ENCODE data around the gene CDCA8. TPM values are rescaled to one million over a fixed set of nuclear protein-coding genes. Genes with fewer than 3 reads are reported as not detected.

CDCA8 gene
- total RNA-seq, 1 experiment from 2014 or later: 3.3 TPM

DNA sequence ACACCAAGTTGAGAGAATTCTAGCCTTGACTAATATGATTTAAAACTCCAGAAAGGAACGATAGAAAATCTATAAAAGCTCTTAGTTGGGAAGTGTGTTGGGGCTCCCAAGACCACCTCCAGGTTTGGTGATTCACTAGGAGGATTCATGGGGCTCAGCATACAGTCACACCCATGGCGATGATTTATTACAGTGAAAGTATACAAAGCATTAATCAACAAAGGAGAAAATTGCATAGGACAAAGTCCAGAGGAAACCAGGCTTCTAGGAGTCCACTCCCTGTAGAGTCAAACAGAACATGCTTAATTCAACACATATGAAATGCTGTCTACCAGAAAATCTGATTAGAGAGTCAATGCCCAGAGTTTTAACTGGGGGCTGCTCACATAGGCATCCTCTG is 4.8 kb downstream of the CDCA8 start:
- in situ Hi-C loops (cut with HindIII; ENCODE audit: low pct_unique_long_range_greater_than_20kb, low sequenced_read_pairs): loop anchor here (25.0 kb wide), 1 partner anchor 110 kb away; the partner anchor contains the start of gene GNL2
- DNase-seq (ENCODE audit: low read depth, low spot score): no peak

DNA sequence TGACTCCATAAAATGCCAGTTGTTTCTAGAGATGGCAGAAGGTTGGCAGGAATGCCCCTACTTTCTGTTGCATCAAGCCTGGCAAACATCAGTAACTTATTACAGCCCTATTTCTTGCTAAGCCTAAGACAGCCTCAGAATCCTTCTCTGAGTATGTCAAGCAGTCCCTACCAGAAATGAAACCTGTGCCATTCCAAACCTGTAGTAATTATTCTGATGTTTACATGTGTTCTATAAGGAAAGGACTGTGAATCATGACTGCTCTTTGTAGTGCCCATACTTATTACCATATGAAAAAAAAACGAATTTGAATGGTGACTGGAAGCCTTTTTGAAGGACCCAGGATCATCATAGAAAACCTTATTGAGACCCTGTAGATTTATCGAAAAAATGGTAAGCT is 5.4 kb downstream of the CDCA8 start:
- no peak for DNase-seq (ENCODE audit: low read depth, low spot score)
- in situ Hi-C loops (cut with HindIII; ENCODE audit: low pct_unique_long_range_greater_than_20kb, low sequenced_read_pairs): loop anchor here (25.0 kb wide), 1 partner anchor 110 kb away; the partner anchor contains the start of gene GNL2

DNA sequence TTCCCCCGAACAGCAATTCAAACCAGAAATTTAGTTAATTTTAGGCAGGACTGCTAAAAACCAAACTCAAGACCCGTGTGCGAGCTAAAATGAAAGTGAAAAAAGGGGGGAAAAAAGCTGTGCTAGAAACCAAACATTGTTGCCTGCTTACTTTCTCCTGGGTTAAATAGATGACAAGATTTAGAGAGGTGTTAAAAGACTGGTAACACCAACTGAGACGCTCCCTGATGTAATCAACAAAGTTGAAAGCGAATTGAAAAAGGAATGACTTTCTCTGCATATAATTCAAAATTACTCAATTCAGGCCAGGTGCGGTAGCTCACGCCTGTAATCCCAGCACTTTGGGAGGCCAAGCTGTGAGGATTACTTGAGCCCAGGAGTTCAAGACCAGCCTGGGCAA is 6.8 kb downstream of the CDCA8 start:
- in situ Hi-C loops (cut with HindIII; ENCODE audit: low pct_unique_long_range_greater_than_20kb, low sequenced_read_pairs): loop anchor here (25.0 kb wide), 1 partner anchor 112 kb away; the partner anchor contains the start of gene GNL2
- DNase-seq (ENCODE audit: low read depth, low spot score): no peak

DNA sequence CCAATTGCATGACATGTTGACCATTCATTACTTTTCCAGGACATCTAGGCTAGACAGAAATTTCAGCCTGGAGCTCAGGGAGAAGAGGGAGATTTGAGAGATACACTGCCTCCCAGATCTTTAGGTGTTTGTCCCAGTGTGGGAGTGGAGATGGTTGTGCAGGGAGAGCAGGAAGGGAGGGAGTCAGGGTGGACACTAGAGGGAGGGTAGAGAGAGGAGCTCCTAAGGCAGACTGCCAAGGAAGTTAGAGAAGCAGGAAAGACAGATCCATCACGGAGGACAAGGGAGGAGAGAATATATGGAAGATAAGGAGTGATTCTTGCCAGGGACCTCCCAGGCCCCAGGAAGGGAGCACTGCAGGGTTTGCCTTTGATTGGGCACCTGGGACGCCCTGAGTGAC is 8.7 kb downstream of the CDCA8 start:
- DNase-seq (ENCODE audit: low read depth, low spot score): no peak
- in situ Hi-C loops (cut with HindIII; ENCODE audit: low pct_unique_long_range_greater_than_20kb, low sequenced_read_pairs): no loop called here

DNA sequence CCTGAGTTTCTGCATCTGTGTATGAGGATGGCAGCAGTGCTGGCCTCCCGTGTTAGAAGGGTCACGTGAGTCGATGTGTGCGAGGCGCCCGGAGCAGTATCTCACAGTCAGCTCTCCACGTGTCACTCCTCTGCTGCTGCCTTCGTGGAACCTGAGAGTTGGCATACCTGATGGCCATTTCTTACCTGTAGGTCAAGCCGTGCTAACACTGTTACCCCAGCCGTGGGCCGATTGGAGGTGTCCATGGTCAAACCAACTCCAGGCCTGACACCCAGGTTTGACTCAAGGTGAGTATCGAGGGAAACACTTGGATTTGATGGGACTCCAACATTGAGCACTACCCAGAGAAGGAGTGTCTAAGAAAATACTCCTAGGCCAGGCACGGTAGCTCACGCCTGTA is 10.7 kb downstream of the CDCA8 start:
- DNase-seq (ENCODE audit: low read depth, low spot score): no peak
- in situ Hi-C loops (cut with HindIII; ENCODE audit: low pct_unique_long_range_greater_than_20kb, low sequenced_read_pairs): no loop called here

DNA sequence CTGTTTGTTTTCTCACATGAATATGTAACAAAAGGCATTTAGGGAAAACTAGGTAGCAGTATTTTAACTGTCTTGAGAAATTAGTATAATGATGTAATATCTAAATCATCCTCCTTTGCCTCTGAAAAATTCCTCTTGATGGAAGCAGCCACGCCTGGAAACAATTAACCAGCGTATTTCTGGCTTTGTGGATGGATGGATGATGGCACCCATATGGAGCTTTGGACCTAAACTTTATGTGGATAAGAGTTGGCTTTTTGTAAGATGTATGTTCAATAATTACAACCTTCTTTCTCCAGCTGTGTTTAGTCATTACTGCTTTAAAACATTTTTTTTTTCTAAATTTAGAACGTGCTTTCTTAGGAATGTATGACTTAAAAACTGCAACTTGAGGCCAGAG is 12.7 kb downstream of the CDCA8 start:
- no peak for DNase-seq (ENCODE audit: low read depth, low spot score)
- in situ Hi-C loops (cut with HindIII; ENCODE audit: low pct_unique_long_range_greater_than_20kb, low sequenced_read_pairs): no loop called here

DNA sequence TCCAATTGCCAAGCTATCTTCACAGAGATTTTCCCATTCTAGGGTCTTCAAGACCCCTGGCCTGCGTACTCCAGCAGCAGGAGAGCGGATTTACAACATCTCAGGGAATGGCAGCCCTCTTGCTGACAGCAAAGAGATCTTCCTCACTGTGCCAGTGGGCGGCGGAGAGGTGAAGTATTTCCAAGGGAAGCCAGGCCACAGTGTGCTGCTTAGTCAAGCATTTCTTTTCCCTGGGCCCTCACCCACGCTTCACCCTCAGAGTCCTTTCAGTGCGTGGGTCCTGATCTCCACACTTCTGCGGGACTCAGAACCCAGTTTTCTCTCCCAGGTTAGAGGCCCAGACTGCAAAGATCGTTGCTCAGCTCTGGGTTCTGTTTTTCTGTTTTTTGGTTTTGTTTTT is 13.1 kb downstream of the CDCA8 start:
- in situ Hi-C loops (cut with HindIII; ENCODE audit: low pct_unique_long_range_greater_than_20kb, low sequenced_read_pairs): no loop called here
- DNase-seq (ENCODE audit: low read depth, low spot score): no peak

DNA sequence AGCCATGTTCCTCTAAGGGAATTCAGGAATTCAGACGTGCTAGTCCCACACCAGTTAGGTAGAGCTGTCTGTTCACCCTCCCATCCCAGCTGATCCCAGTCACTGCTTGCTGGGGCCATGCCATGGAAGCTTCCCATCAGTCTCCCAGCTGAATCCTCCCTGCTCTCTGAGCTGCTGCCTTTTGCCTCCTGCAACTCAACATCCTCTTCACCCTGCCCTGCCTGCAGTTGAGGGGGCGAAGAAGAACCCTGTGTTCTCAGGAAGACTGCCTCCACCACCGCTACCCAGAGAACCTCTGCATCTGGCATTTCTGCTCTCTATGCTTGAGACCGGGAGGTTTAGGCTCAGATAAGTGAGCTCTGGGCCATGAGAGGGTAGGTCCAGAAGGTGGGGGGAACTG is 16.2 kb downstream of the CDCA8 start:
- in situ Hi-C loops (cut with HindIII; ENCODE audit: low pct_unique_long_range_greater_than_20kb, low sequenced_read_pairs): no loop called here

DNA sequence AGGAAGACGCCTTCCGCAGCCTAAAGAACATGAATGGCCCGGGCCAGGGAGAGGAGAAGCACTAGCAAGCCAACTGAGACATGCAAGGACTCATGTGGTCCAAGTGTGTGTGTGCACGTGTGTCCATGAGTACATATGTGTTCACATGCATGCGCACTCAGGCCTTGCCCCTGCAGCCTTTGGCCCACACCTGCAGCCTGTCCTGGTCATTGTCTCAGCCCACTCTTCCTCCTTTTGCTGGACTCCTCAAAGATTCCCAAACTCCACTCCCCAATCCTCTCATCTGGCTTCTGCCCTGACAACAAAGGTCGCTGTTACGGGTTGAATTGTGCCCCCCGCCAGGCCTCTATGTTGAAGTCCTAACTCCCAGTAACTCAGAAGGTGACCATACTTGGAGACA is 21.9 kb downstream of the CDCA8 start:
- no peak for DNase-seq (ENCODE audit: low read depth, low spot score)
- in situ Hi-C loops (cut with HindIII; ENCODE audit: low pct_unique_long_range_greater_than_20kb, low sequenced_read_pairs): no loop called here

More for the DNA sequence above, 16.2 kb downstream of the CDCA8 start:
- no peak for DNase-seq (ENCODE audit: low read depth, low spot score)

DNA sequence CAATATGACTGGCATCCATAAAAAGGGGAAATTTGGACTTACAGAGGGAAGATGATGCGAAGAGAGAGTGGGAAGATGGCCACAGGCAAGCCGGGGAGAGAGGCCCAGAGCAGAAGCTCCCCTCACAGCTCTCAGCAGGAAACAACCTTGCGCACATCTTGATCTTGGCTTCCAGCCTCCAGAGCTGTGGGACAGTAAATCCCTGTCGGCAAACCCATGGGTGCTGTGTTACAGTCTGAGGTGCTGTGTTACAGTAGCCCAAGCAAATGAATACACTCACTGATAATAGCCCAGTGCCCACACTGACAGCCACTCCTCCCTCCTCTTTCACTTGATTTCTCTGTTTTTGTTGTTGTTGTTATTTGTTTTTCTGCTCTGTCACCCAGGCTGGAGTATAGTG is 22.4 kb downstream of the CDCA8 start:
- DNase-seq (ENCODE audit: low read depth, low spot score): no peak
- in situ Hi-C loops (cut with HindIII; ENCODE audit: low pct_unique_long_range_greater_than_20kb, low sequenced_read_pairs): no loop called here

DNA sequence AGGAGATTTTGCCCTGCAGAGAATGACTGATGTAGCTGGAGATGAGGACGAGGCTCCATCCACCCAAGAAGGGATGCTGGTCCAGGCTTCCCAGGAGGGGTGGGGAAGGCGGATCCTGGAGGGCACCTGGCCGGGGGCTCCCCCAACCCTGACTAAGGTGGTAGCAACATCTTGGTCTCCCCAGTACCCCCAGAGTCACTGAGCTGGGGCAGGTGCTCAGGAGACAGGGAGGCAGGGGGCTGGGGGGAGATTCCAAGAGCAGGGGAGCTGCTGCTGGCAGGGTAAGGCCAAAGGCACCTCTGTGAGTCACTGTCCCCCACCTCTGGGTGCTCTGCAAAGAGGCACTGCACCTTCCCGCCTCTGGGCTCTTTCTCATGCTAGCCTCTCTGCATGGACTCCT is 24.0 kb downstream of the CDCA8 start:
- DNase-seq (ENCODE audit: low read depth, low spot score): no peak
- in situ Hi-C loops (cut with HindIII; ENCODE audit: low pct_unique_long_range_greater_than_20kb, low sequenced_read_pairs): no loop called here

DNA sequence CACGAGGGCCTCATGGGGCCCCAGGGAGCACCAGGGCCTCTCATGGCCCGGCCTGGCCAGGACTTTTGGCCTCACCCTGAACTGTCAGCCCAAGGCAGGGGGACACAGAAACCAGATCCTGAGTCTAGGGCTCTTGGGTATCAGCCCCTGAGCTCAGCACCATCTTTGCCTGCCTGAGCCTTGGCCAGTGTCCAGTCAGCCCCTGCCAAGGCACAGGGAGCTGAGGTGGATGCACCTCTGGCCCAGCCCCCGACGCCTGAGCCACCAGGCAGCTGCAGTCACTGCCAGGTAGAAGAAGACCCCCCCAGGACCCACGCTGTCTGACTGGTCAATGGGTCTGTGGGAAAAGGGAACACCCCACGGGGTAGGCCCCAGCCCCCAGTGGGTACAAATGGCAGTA is 25.3 kb downstream of the CDCA8 start:
- in situ Hi-C loops (cut with HindIII; ENCODE audit: low pct_unique_long_range_greater_than_20kb, low sequenced_read_pairs): no loop called here

DNA sequence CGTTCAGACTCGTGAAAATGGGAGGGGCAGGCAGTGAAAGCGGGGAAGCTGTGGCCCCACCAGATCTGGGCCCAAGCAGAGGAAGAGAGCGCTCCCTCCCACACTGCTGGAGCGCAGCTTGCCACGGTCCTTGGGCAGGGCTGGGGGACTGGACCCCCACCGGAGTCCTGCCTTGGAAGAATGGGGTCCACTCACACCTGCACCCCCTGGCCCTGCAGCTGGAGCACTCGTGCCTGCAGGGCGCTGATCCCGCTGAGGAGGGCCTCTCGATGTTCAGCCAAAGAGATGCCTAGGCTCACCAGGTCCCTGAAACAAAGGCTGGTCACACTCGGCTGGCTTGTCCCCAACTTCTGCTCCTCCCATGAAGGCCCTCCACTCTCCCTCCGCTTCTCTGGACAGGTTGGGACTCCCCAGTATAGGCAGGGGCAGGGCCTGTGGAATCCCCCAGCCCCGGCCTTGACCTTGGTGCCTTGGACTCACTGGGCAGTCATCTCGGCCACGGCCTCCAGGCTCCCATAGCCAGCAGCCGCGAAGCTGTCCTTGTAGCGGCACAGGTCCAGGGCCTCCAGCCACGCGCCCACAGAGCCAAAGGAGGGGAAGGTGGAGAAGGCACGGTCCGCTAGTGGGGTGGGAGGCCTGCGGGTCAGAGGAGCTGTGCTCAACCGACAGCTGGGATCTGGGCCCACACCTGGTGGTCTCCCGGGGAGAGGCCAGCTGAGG is 26.0 kb downstream of the CDCA8 start:
- in situ Hi-C loops (cut with HindIII; ENCODE audit: low pct_unique_long_range_greater_than_20kb, low sequenced_read_pairs): no loop called here
- DNase-seq (ENCODE audit: low read depth, low spot score): no peak

More for the DNA sequence above, 25.3 kb downstream of the CDCA8 start:
- DNase-seq (ENCODE audit: low read depth, low spot score): no peak

DNA sequence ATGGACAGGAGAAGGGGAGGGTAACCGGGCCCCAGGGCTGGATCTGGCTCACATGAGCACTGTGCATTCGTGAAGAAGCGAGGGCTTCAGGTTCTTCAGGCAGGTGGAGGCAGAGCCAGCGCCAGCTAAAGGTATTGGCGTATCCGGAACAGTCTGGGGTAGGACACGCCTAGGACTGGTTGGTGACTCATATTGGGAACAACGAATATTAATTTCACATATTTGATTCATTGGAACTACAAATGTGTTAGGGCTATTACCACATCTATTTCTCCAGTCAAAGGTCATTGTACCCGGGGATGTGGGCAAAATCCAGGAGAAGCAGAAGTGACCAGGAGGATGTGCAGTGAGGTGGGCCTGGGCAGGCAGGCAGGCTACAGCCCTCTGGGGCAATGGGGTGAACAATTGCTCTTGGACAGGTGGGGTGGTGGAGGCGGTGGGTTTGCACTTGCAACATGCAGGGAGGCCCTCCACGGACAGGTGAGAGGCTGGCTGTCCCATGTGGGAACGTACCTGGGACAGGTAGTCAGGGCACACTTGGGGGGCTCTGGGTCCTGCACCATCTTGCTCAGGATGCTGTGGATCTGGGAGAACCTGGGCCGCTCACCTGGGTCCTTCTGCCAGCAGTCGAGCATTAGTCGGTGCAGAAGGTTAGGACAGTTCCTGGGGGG is 26.7 kb downstream of the CDCA8 start:
- in situ Hi-C loops (cut with HindIII; ENCODE audit: low pct_unique_long_range_greater_than_20kb, low sequenced_read_pairs): no loop called here
- DNase-seq (ENCODE audit: low read depth, low spot score): no peak

DNA sequence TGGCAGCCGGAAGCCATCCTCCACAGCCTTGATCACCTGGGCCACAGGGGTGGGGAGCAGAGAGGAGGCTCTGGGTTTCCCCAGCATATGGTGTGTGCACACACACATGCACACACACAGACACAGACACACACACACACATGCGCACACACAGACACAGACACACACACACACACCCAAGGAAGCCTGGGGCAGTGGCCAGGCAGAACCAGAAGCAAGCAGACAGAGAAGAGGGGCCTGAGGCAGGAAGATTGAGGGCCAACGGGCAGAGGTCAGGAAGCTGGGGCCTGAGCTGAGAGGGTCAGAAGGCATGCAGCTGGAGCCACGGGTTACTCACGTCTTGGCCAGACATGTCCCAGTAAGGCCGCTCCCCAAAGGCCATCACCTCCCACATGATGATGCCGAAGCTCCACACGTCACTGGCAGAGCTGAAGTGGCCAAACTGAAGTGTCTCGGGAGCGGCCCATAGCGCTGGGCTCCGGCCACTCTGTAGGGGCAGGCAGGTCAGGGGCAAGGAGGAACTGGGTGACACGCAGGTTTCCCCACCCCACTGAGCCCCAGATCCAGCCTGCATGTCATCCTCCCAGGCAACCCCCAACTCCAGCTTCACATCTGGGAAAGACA is 27.4 kb downstream of the CDCA8 start:
- in situ Hi-C loops (cut with HindIII; ENCODE audit: low pct_unique_long_range_greater_than_20kb, low sequenced_read_pairs): no loop called here
- DNase-seq (ENCODE audit: low read depth, low spot score): no peak

DNA sequence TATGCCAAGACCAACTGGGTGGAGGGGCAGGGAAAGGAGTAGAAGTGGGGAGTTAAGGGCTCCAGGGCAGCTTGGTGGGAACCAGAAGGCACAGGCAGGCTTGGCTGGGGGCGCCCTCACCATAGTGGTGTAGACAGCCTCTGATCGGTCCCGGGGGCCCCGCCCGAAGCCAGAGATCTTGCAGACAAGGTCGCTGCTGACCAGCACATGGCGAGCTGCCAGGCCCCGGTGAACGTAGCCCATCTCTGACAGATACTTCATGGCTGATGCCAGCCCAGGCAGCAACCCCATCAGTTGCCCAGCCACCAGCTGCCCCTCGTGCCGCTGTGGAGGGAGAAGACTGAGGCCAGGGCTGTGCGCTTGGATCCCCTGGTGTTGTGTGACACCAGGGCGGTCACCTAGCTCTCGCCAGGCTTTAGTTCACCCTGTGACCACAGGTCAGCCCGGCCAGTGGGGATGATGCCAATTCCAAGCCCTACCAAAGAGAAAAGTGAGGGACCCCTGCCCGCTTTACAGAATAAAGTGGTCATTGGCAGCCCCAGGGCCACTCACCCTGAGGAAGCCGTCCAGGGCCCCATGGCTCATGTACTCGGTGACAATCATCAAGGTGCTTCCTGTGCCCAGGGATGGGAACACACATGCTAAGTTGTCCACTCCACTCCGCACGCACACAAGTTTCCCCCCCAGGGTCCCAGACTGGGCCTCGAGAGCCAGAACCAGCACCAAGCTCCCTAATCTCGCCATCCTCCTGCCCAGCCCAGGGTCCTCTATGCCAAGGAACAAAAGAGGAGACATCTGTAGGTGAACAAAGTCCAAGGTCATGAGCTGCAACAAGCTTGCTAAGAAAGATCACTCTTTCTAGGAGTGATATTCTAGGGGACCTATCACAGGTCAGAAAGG is 28.2 kb downstream of the CDCA8 start:
- DNase-seq (ENCODE audit: low read depth, low spot score): no peak
- in situ Hi-C loops (cut with HindIII; ENCODE audit: low pct_unique_long_range_greater_than_20kb, low sequenced_read_pairs): no loop called here

DNA sequence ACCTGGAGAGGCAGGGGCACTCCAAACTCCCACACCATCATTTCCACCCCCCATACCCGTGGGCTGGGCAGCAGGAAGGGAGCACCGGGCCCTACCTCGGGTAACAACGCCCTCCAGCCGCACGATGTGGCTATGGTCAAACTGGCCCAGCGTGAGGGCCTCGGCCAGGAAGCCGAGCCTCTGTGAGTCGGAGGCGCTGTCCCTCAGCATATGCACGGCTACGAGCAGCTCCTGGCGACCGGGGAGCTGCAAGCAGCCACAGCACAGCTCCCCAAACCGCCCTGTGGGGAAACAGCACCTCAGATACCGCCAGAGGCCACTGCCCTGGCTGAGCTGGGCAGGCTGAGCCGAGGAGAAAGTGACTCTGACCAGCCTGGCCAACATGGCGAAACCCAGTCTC is 29.2 kb downstream of the CDCA8 start:
- in situ Hi-C loops (cut with HindIII; ENCODE audit: low pct_unique_long_range_greater_than_20kb, low sequenced_read_pairs): no loop called here
- no peak for DNase-seq (ENCODE audit: low read depth, low spot score)
